Upper lobe of left lung (tissue), 4 donors: Measurements from ENCODE around the gene ERV3-1.
"Not testable (repeated sequence)": the region's sequence is repeated elsewhere in the genome, so short reads cannot be mapped to it uniquely, and the experiment has no call there.

Experiments used
- CTCF ChIP-seq, 6 experiments: fragments of 450-650 bp in 4 of 6; fragments of 200-600 bp in 2 of 6; sonication (generic) in 2 of 6; IDR thresholded peaks; one replicate each; pipeline ENCODE4 v1.5.1; 2016 to 2019; ENCODE audit warnings: antibody characterized with exemption in 6 of 6
- EP300 ChIP-seq, 4 donors: sonication (generic); formaldehyde crosslinking; IDR thresholded peaks; one replicate each; pipeline ENCODE4 v1.5.1; 2017; ENCODE audit warnings: antibody characterized with exemption in 4 of 4, control low read depth in 2 of 4
- POLR2A ChIP-seq, 4 donors: fragments of 450-650 bp; IDR thresholded peaks; one replicate each; pipeline ENCODE4 v1.5.1; 2016 to 2017; ENCODE audit warnings: antibody characterized with exemption in 4 of 4, mild to moderate bottlenecking in 2 of 4
- POLR2AphosphoS5 ChIP-seq, 2 donors: sonication (generic); formaldehyde crosslinking; IDR thresholded peaks; one replicate each; pipeline ENCODE4 v1.5.1; 2017; ENCODE audit warnings: antibody characterized with exemption in 2 of 2

GRCh38 chr7:65020978-65021377 lies 14.5 kb upstream of the ERV3-1 start:
- not testable (repeated sequence) for TF ChIP-seq CTCF, POLR2A, POLR2AphosphoS5, EP300 (IDR thresholded peaks at IDR 0.05)
